ENCODE data around the gene ERCC5.

ERCC5 gene

GRCh38 chr13:102875256-102875655, 29.4 kb downstream of the ERCC5 start:
- Histone ChIP-seq H3K9ac (ENCODE audit: low read length) (no peak overlapping the region), H3K79me1 (ENCODE audit: low read length) (no peaks in the 10 kb centered on the region), H4K91ac (ENCODE audit: low read depth, low read length) (no peak overlapping the region), H3K27ac (ENCODE audit: low read depth, low read length) (no peak overlapping the region), H3K4me3 (ENCODE audit: low read depth, low read length) (no peak overlapping the region), H3K18ac (ENCODE audit: low read length) (no peak overlapping the region), H3K79me2 (ENCODE audit: control insufficient read depth, insufficient read depth, low read length, poor library complexity) (no peaks in the 10 kb centered on the region), H3K36me3 (ENCODE audit: control insufficient read depth in 1 of 2, insufficient read depth in 2 of 2, low read length in 2 of 2) (peaks cover 4 to 9% of the 10 kb centered on the region in 2 experiments), H3K27me3 (ENCODE audit: insufficient read depth, low read length) (no peaks in the 10 kb centered on the region), H2BK12ac (ENCODE audit: low read length) (no peak overlapping the region), H3K4ac (ENCODE audit: low read depth, low read length) (no peak overlapping the region), H2BK120ac (ENCODE audit: insufficient read depth, low read length, poor library complexity) (no peak overlapping the region), H3K4me2 (ENCODE audit: low read length) (no peak overlapping the region), H4K8ac (ENCODE audit: low read depth, low read length) (no peak overlapping the region), H3K14ac (ENCODE audit: low read length) (no peak overlapping the region), H3K4me1 (ENCODE audit: control insufficient read depth in 1 of 2, insufficient read depth in 2 of 2, low read length in 2 of 2) (peaks cover 0 to 2% of the 10 kb centered on the region in 2 experiments), H2BK5ac (ENCODE audit: low read depth, low read length, poor library complexity) (no peak overlapping the region), H2AFZ (ENCODE audit: insufficient read depth, low read length, poor library complexity) (no peak overlapping the region), H2AK5ac (ENCODE audit: low read length) (no peak overlapping the region), H4K12ac (ENCODE audit: low read depth, low read length) (no peak overlapping the region), H3K23ac (ENCODE audit: low read length) (no peak overlapping the region), H3K9me3 (ENCODE audit: insufficient read depth, low read depth, low read length) (no peaks in the 10 kb centered on the region)
- no peak for DNase-seq
- no CpG with 5 or more reads among the region's 4 CpGs for WGBS (ENCODE audit: extremely low coverage, insufficient coverage, insufficient read length)

- no peak overlapping the region for H3K27ac ChIP-seq (ENCODE audit: low read depth, low read length)
- H3K23ac ChIP-seq (ENCODE audit: low read length): no peak overlapping the region
- H3K4me3 ChIP-seq (ENCODE audit: low read depth, low read length): no peak overlapping the region
- no peak overlapping the region for H3K9ac ChIP-seq (ENCODE audit: low read length)
- no peak for DNase-seq
- no peak overlapping the region for H2BK120ac ChIP-seq (ENCODE audit: insufficient read depth, low read length, poor library complexity)
- no CpG with 5 or more reads among the region's 1 CpG for WGBS (ENCODE audit: extremely low coverage, insufficient coverage, insufficient read length)
- no peak overlapping the region for H3K18ac ChIP-seq (ENCODE audit: low read length)
- H3K9me3 ChIP-seq (ENCODE audit: insufficient read depth, low read depth, low read length): no peaks in the 10 kb centered on the region
- no peaks in the 10 kb centered on the region for H3K79me2 ChIP-seq (ENCODE audit: control insufficient read depth, insufficient read depth, low read length, poor library complexity)
- H4K91ac ChIP-seq (ENCODE audit: low read depth, low read length): no peak overlapping the region
- peaks cover 0 to 2% of the 10 kb centered on the region in 2 experiments for H3K4me1 ChIP-seq (ENCODE audit: control insufficient read depth in 1 of 2, insufficient read depth in 2 of 2, low read length in 2 of 2)
- H3K79me1 ChIP-seq (ENCODE audit: low read length): no peaks in the 10 kb centered on the region
- peaks cover 4 to 7% of the 10 kb centered on the region in 2 experiments for H3K36me3 ChIP-seq (ENCODE audit: control insufficient read depth in 1 of 2, insufficient read depth in 2 of 2, low read length in 2 of 2)
- no peak overlapping the region for H3K4me2 ChIP-seq (ENCODE audit: low read length)
- H2AFZ ChIP-seq (ENCODE audit: insufficient read depth, low read length, poor library complexity): no peak overlapping the region
- H2AK5ac ChIP-seq (ENCODE audit: low read length): no peak overlapping the region
- H4K12ac ChIP-seq (ENCODE audit: low read depth, low read length): no peak overlapping the region
- no peak overlapping the region for H4K8ac ChIP-seq (ENCODE audit: low read depth, low read length)
- H2BK12ac ChIP-seq (ENCODE audit: low read length): no peak overlapping the region
- no peak overlapping the region for H2BK5ac ChIP-seq (ENCODE audit: low read depth, low read length, poor library complexity)
- no peaks in the 10 kb centered on the region for H3K27me3 ChIP-seq (ENCODE audit: insufficient read depth, low read length)
- H3K4ac ChIP-seq (ENCODE audit: low read depth, low read length): no peak overlapping the region
- H3K14ac ChIP-seq (ENCODE audit: low read length): no peak overlapping the region
Measured at GRCh38 chr13:102877303-102877702, 31.5 kb downstream of the ERCC5 start.

- Histone ChIP-seq H3K14ac (ENCODE audit: low read length) (no peak overlapping the region), H2AK5ac (ENCODE audit: low read length) (no peak overlapping the region), H3K4me2 (ENCODE audit: low read length) (no peak overlapping the region), H3K4ac (ENCODE audit: low read depth, low read length) (no peak overlapping the region), H4K91ac (ENCODE audit: low read depth, low read length) (no peak overlapping the region), H3K27me3 (ENCODE audit: insufficient read depth, low read length) (no peaks in the 10 kb centered on the region), H3K4me3 (ENCODE audit: low read depth, low read length) (no peak overlapping the region), H2AFZ (ENCODE audit: insufficient read depth, low read length, poor library complexity) (no peak overlapping the region), H2BK5ac (ENCODE audit: low read depth, low read length, poor library complexity) (no peak overlapping the region), H4K8ac (ENCODE audit: low read depth, low read length) (no peak overlapping the region), H3K79me2 (ENCODE audit: control insufficient read depth, insufficient read depth, low read length, poor library complexity) (no peaks in the 10 kb centered on the region), H4K12ac (ENCODE audit: low read depth, low read length) (no peak overlapping the region), H3K79me1 (ENCODE audit: low read length) (no peaks in the 10 kb centered on the region), H2BK12ac (ENCODE audit: low read length) (no peak overlapping the region), H3K9me3 (ENCODE audit: insufficient read depth, low read depth, low read length) (no peaks in the 10 kb centered on the region), H3K23ac (ENCODE audit: low read length) (no peak overlapping the region), H3K4me1 (ENCODE audit: control insufficient read depth in 1 of 2, insufficient read depth in 2 of 2, low read length in 2 of 2) (peaks cover 0 to 2% of the 10 kb centered on the region in 2 experiments), H3K36me3 (ENCODE audit: control insufficient read depth in 1 of 2, insufficient read depth in 2 of 2, low read length in 2 of 2) (peaks cover 2 to 5% of the 10 kb centered on the region in 2 experiments), H3K9ac (ENCODE audit: low read length) (no peak overlapping the region), H3K18ac (ENCODE audit: low read length) (no peak overlapping the region), H3K27ac (ENCODE audit: low read depth, low read length) (no peak overlapping the region), H2BK120ac (ENCODE audit: insufficient read depth, low read length, poor library complexity) (no peak overlapping the region)
- no CpG with 5 or more reads among the region's 5 CpGs for WGBS (ENCODE audit: extremely low coverage, insufficient coverage, insufficient read length)
- DNase-seq: no peak
Measured at GRCh38 chr13:102878481-102878880, 32.6 kb downstream of the ERCC5 start.

GRCh38 chr13:102879793-102880499, 34.1 kb downstream of the ERCC5 start:
- WGBS (ENCODE audit: extremely low coverage, insufficient coverage, insufficient read length): no CpG with 5 or more reads among the region's 13 CpGs
- H2BK120ac ChIP-seq (ENCODE audit: insufficient read depth, low read length, poor library complexity): no peak overlapping the region
- H3K27me3 ChIP-seq (ENCODE audit: insufficient read depth, low read length): no peaks in the 10 kb centered on the region
- no peak overlapping the region for H3K9ac ChIP-seq (ENCODE audit: low read length)
- H3K4me2 ChIP-seq (ENCODE audit: low read length): no peak overlapping the region
- H4K12ac ChIP-seq (ENCODE audit: low read depth, low read length): no peak overlapping the region
- H3K4me3 ChIP-seq (ENCODE audit: low read depth, low read length): no peak overlapping the region
- H3K79me1 ChIP-seq (ENCODE audit: low read length): no peaks in the 10 kb centered on the region
- H2BK5ac ChIP-seq (ENCODE audit: low read depth, low read length, poor library complexity): no peak overlapping the region
- no peak overlapping the region for H4K8ac ChIP-seq (ENCODE audit: low read depth, low read length)
- no peak overlapping the region for H3K14ac ChIP-seq (ENCODE audit: low read length)
- H2AK5ac ChIP-seq (ENCODE audit: low read length): no peak overlapping the region
- no peaks in the 10 kb centered on the region for H3K79me2 ChIP-seq (ENCODE audit: control insufficient read depth, insufficient read depth, low read length, poor library complexity)
- no peaks in the 10 kb centered on the region for H3K9me3 ChIP-seq (ENCODE audit: insufficient read depth, low read depth, low read length)
- no peak overlapping the region for H2BK12ac ChIP-seq (ENCODE audit: low read length)
- H3K18ac ChIP-seq (ENCODE audit: low read length): no peak overlapping the region
- no peak overlapping the region for H4K91ac ChIP-seq (ENCODE audit: low read depth, low read length)
- no peak for DNase-seq
- H3K4me1 ChIP-seq (ENCODE audit: control insufficient read depth in 1 of 2, insufficient read depth in 2 of 2, low read length in 2 of 2): peaks cover 0 to 2% of the 10 kb centered on the region in 2 experiments
- no peak overlapping the region for H2AFZ ChIP-seq (ENCODE audit: insufficient read depth, low read length, poor library complexity)
- H3K23ac ChIP-seq (ENCODE audit: low read length): no peak overlapping the region
- no peak overlapping the region for H3K27ac ChIP-seq (ENCODE audit: low read depth, low read length)
- peaks cover 2 to 5% of the 10 kb centered on the region in 2 experiments for H3K36me3 ChIP-seq (ENCODE audit: control insufficient read depth in 1 of 2, insufficient read depth in 2 of 2, low read length in 2 of 2)
- no peak overlapping the region for H3K4ac ChIP-seq (ENCODE audit: low read depth, low read length)

All from trophoblast cell (in vitro differentiated cells and primary cell).